HPDE6-E6E7 (cell line): Measurements from ENCODE around the gene TDRD9.
"Not testable (repeated sequence)": the region's sequence is repeated elsewhere in the genome, so short reads cannot be mapped to it uniquely, and the experiment has no call there.

Source experiments
- DNase-seq: peaks from one replicate; pipeline ENCODE4 v3.0.0; 2011; ENCODE audit warnings: missing footprints; ENCODE audit errors: extremely low spot score

The TDRD9 gene

GRCh38 chr14:103892247-103892646 lies 36.0 kb upstream of the TDRD9 start:
- no peak for DNase-seq

- DNase-seq = no peak
These were observed 34.1 kb upstream of the TDRD9 start for GRCh38 chr14:103894034-103894722.

DNA sequence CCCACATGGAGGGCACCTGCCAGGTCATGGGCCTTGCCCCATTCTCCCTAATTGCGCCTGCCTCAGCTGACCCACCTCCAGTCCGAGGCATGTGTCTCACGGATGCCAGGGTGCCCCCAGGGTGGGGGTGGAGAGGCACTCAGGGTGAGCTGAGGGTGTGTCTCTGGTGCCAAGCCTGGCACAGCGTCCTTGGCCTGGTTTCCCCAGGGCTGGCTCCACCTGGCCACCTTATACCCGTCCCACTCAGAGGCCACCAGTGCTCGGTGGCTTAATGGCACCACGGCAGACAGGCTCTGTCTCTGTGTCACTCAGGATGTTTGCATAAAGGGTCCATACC lies 33.6 kb upstream of the TDRD9 start:
- DNase-seq = no peak

GRCh38 chr14:103896578-103896977 lies 31.7 kb upstream of the TDRD9 start:
- DNase-seq = no peak

- no peak for DNase-seq
These were observed 30.9 kb upstream of the TDRD9 start for GRCh38 chr14:103897075-103897947.

- no peak for DNase-seq
These were observed 30.1 kb upstream of the TDRD9 start for GRCh38 chr14:103898204-103898603.

- no peak for DNase-seq
These were observed 29.5 kb upstream of the TDRD9 start for GRCh38 chr14:103898711-103899110.

GRCh38 chr14:103899316-103899715 lies 28.9 kb upstream of the TDRD9 start:
- no peak for DNase-seq

GRCh38 chr14:103899833-103900232 lies 28.4 kb upstream of the TDRD9 start:
- DNase-seq = no peak

DNA sequence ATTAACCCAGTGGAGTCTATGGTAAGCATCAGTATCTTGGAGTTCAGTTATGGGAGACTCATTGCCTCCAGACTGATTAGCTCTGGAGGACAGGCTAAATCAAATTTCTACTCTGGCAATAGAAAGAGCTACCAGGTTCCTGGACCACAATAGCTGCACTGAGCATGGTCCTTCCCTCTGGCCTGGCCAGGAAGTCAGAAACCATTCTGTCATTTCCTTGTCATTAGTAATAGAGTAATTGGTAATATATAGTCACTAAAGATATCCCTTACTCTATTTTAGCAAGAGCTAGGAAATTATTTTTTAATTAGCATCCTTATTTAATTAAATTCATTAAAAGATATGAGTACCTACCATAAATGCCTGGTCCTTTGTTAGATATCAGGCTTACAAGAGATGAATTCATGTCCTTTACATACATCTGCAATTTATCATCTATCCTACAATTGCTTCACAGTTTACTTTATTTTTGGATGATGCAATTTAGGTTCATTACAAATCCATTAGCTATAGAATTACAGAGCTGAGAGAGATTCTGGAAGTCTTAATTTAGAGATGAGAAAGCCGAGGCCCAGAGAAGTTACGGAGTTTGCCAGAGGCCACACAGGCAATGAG lies 23.7 kb upstream of the TDRD9 start:
- no peak for DNase-seq

- no peak for DNase-seq
These were observed 22.3 kb upstream of the TDRD9 start for GRCh38 chr14:103905842-103906456.

DNA sequence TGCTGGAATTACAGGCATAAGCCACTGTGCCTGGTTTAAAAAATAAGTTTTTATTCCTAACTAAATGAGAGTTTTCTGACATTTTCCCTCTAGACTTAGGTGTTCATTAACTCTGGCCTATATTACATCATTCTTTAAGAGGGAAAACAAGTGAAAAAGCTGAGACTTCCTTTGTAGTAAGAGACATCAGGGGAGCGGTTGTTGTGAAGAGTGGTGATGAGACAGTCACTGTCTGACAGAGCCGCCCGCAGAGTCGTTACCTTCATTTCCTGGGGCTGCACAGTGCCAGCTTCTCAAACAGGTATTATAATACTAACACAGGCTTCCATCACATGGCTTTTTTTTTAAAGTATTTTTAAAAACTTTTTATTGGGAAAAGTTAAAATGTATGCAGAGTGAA lies 19.7 kb upstream of the TDRD9 start:
- DNase-seq = no peak

- no peak for DNase-seq
These were observed 18.6 kb upstream of the TDRD9 start for GRCh38 chr14:103909531-103910261.

- peak; percentile 98 for DNase-seq
These were observed 17.9 kb upstream of the TDRD9 start for GRCh38 chr14:103910262-103910935.

DNA sequence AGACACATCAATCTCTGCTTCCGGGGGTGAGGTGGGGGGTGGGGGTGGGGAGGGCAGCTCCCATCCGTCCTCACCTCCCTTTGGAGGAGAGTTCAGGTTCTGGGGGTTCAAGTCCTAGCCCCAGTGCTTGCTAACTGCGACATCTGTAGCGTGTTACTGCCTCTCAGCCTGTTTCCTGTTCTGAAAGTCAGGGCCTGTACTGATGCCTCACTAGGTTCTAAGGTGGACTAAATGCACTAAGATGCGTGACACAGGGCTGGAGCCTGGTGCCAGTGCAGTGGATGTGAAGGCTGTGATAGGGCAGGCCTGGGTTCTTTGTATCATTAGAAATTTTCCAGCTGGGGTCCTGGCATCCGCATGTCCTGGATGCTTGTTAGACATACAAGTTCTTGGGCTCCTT lies 17.3 kb upstream of the TDRD9 start:
- no peak for DNase-seq

DNA sequence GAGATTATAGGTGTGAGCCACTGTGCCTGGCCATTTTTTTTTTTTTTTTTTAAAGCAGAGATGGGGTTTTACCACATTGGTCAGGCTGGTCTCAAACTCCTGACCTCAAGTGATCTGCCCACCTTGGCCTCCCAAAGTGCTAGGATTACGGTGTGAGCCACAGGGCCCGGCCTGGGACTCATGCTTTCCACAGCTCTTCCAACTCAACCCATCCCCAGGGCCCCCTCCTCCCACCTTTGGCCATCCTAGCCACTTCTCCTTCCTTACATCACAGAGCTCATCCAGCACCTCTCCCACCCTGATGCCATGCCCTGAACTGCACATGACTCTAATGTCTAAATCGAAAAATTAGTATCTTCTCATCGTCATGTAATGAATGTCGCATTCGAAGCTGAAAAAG lies 12.6 kb upstream of the TDRD9 start:
- no peak for DNase-seq

- no peak for DNase-seq
These were observed 11.5 kb upstream of the TDRD9 start for GRCh38 chr14:103916636-103917262.

- DNase-seq = peak; percentile 93
These were observed 7.0 kb upstream of the TDRD9 start for GRCh38 chr14:103920981-103921854.

GRCh38 chr14:103921855-103922200 lies 6.4 kb upstream of the TDRD9 start:
- not testable (repeated sequence) for DNase-seq

- no peak for DNase-seq
These were observed 4.4 kb upstream of the TDRD9 start for GRCh38 chr14:103923863-103924262.
